GM12892 (cell line): Measurements from ENCODE around the gene DOCK8.

ENCODE experiments used
- POLR2A ChIP-seq: IDR thresholded peaks from 2 replicates; pipeline ENCODE4 v1.6.1; 2011; ENCODE audit warnings: low read depth, low read length, control low read depth
- POLR2AphosphoS5 ChIP-seq: IDR thresholded peaks from 2 replicates; pipeline ENCODE4 v1.6.1; 2011; ENCODE audit warnings: low read depth, low read length, control low read depth
- TAF1 ChIP-seq: IDR thresholded peaks from 2 replicates; pipeline ENCODE4 v1.6.1; 2011; ENCODE audit warnings: low read depth, mild to moderate bottlenecking, control low read depth, low read length, borderline replicate concordance

DNA sequence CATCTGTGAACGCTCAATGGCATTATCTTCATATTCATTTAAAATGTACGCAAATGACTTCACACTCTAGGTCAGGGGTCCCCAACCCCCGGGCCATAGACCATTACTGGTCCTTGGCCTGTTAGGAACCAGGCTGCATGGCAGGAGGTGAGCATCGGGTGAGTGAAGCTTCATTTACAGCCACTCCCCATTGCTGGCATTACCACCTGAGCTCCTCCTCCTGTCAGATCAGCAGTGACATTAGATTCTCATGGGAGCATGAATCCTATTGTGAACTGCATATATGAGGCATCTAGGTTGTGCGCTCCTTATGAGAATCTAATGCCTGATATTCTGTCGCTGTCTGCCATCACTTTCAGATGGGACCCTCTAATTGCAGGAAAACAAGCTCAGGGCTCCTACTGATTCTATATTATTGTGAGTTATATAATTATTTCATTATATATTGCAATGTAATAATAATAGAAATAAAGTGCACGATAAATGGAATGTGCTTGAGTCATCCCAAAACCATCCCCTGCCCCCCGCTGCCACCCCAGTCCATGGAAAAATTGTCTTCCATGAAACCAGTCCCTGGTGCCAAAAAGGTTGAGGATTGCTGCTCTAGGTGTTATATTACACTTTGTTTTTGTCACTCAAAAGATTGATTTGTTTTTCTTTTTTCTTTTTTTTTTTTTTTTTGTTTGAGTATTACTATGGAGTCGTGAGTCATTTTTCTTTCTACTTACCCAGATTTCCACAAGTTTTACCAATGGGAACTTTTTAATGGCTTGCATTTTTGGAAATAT lies 127.2 kb downstream of the DOCK8 start:
- TF ChIP-seq POLR2AphosphoS5 (no peak), POLR2A (no peak), TAF1 (no peak)
